ENCODE data around the gene PIGB.
"Not testable (repeated sequence)": the region's sequence is repeated elsewhere in the genome, so short reads cannot be mapped to it uniquely, and the experiment has no call there.

Gene PIGB

GRCh38 chr15:55318588-55319494, at the start of gene PIGB, which contains the start of gene PIGBOS1:
TSS of gene PIGB (plus strand) at chr15:55319222. CDS start at chr15:55319251, 29 bp downstream.
TSS of gene PIGBOS1 (minus strand) at chr15:55319123. CDS start at chr15:55317792, 1,331 bp downstream.
- peak; percentile 85 to 92 for DNase-seq

GRCh38 chr15:55270291-55270690, 48.7 kb upstream of the PIGB start:
- no peak for DNase-seq

- no peak for DNase-seq
Observed at GRCh38 chr15:55276324-55276723, 42.7 kb upstream of the PIGB start.

GRCh38 chr15:55277116-55277564, 41.9 kb upstream of the PIGB start:
- no peak for DNase-seq

- no peak for DNase-seq
Observed at GRCh38 chr15:55277715-55278114, 41.3 kb upstream of the PIGB start.

- peak in 1 of 2 experiments; percentile 4 for DNase-seq
Observed at GRCh38 chr15:55279100-55279745, 39.8 kb upstream of the PIGB start.

- DNase-seq = no peak
Observed at GRCh38 chr15:55279746-55280351, 39.2 kb upstream of the PIGB start.

GRCh38 chr15:55280589-55280988, 38.4 kb upstream of the PIGB start:
- DNase-seq = not testable (repeated sequence)

- DNase-seq = no peak
Observed at GRCh38 chr15:55281517-55282228, 37.3 kb upstream of the PIGB start.

- DNase-seq = no peak
Observed at GRCh38 chr15:55282284-55282833, 36.7 kb upstream of the PIGB start.

- DNase-seq = no peak
Observed at GRCh38 chr15:55283379-55284147, 35.5 kb upstream of the PIGB start.

GRCh38 chr15:55284426-55284825, 34.6 kb upstream of the PIGB start:
- DNase-seq = no peak

- not testable (repeated sequence) for DNase-seq
Observed at GRCh38 chr15:55286442-55287189, 32.4 kb upstream of the PIGB start.

- DNase-seq = no peak
Observed at GRCh38 chr15:55288006-55288717, 30.9 kb upstream of the PIGB start.

- peak in 1 of 2 experiments; percentile 41 for DNase-seq
Observed at GRCh38 chr15:55289011-55289745, 29.8 kb upstream of the PIGB start.

GRCh38 chr15:55289746-55290527, 29.1 kb upstream of the PIGB start, which contains the start of gene RAB27A:
TSS of gene RAB27A (minus strand) at chr15:55289813. CDS start at chr15:55234934, 54,879 bp downstream.
- DNase-seq = peak; percentile 73 to 88

GRCh38 chr15:55290528-55291057, 28.4 kb upstream of the PIGB start:
- peak; percentile 73 to 86 for DNase-seq

GRCh38 chr15:55297315-55297714, 21.7 kb upstream of the PIGB start:
- DNase-seq = no peak

All from NCI-H526 (cell line).